Ishikawa (cell line): ENCODE measurements around the gene TRERF1.

ENCODE experiments used
- CEBPB ChIP-seq: IDR thresholded peaks from 2 replicates; pipeline ENCODE4 v1.6.1; 2012
- CREB1 ChIP-seq: IDR thresholded peaks from 2 replicates; pipeline ENCODE4 v1.6.1; 2012; ENCODE audit warnings: low read depth
- EGR1 ChIP-seq: IDR thresholded peaks from 2 replicates; pipeline ENCODE4 v1.6.1; 2012
- EP300 ChIP-seq: IDR thresholded peaks from 2 replicates; pipeline ENCODE4 v1.6.1; 2012; ENCODE audit warnings: borderline replicate concordance
- FOXM1 ChIP-seq: IDR thresholded peaks from 2 replicates; pipeline ENCODE4 v1.6.1; 2012; ENCODE audit warnings: low read depth, borderline replicate concordance
- MAX ChIP-seq: IDR thresholded peaks from 2 replicates; pipeline ENCODE4 v1.6.1; 2012
- NFIC ChIP-seq: IDR thresholded peaks from 2 replicates; pipeline ENCODE4 v1.6.1; 2012
- RAD21 ChIP-seq: IDR thresholded peaks from 2 replicates; pipeline ENCODE4 v1.6.1; 2012; ENCODE audit warnings: low read depth
- REST ChIP-seq: IDR thresholded peaks from 2 replicates; pipeline ENCODE4 v1.6.1; 2012; ENCODE audit warnings: low read depth, mild to moderate bottlenecking
- TAF1 ChIP-seq: IDR thresholded peaks from 2 replicates; pipeline ENCODE4 v1.6.1; 2012; ENCODE audit warnings: low read depth, mild to moderate bottlenecking
- TCF12 ChIP-seq: IDR thresholded peaks from 2 replicates; pipeline ENCODE4 v1.6.1; 2012; ENCODE audit warnings: low read depth
- TEAD4 ChIP-seq: IDR thresholded peaks from 2 replicates; pipeline ENCODE4 v1.6.1; 2012
- USF1 ChIP-seq: IDR thresholded peaks from 2 replicates; pipeline ENCODE4 v1.6.1; 2012
- YY1 ChIP-seq: IDR thresholded peaks from 2 replicates; pipeline ENCODE4 v1.6.1; 2012; ENCODE audit warnings: low read depth
- ZBTB7A ChIP-seq: IDR thresholded peaks from 2 replicates; pipeline ENCODE4 v1.6.1; 2012; ENCODE audit warnings: low read depth

The TRERF1 gene

GRCh38 chr6:42264852-42265390 is 186.8 kb downstream of the TRERF1 start:
- TF ChIP-seq TAF1 (no peak), YY1 (no peak), FOXM1 (no peak), ZBTB7A (no peak), CREB1 (no peak), TCF12 (no peak), RAD21 (no peak), MAX (no peak), NFIC (no peak), TEAD4 (no peak), CEBPB (no peak), USF1 (no peak), EP300 (no peak), EGR1 (no peak), REST (no peak)

- TF ChIP-seq EGR1 (no peak), NFIC (no peak), EP300 (no peak), MAX (no peak), REST (no peak), CREB1 (no peak), USF1 (no peak), TCF12 (no peak), TEAD4 (no peak), TAF1 (no peak), FOXM1 (no peak), YY1 (no peak)
These were observed 187.4 kb downstream of the TRERF1 start for GRCh38 chr6:42264162-42264851.

GRCh38 chr6:42263165-42263728 is 188.5 kb downstream of the TRERF1 start:
- TF ChIP-seq TAF1 = no peak

- 0 out of 2 replicates have a peak, but pooled peaks have one; percentile 47 for TF ChIP-seq ZBTB7A
- TF ChIP-seq RAD21 = peak; percentile 66
- no peak for TF ChIP-seq USF1
These were observed 190.8 kb downstream of the TRERF1 start for GRCh38 chr6:42260972-42261371.

- TF ChIP-seq REST (no peak), TAF1 (no peak), YY1 (no peak), USF1 (peak; percentile 89), ZBTB7A (no peak), TEAD4 (no peak), EGR1 (no peak)
These were observed 191.3 kb downstream of the TRERF1 start for GRCh38 chr6:42260396-42260888.
